ENCODE results near the gene NEDD8.
A peak's percentile ranks its signal among the peaks of the same experiment; 100 is the strongest.

The NEDD8 gene

GRCh38 chr14:24262821-24263733 lies 30.9 kb upstream of the NEDD8 start, which contains the start of gene TGM1:
Gene TGM1, minus strand, starts transcription at chr14:24263177. Its CDS starts 825 bp downstream, at chr14:24262352.
- Histone ChIP-seq H3K23ac (ENCODE audit: low read depth, low read length, poor library complexity) (no peak within 1 kb of the TSS), H3K4me2 (ENCODE audit: insufficient read depth, low read length, poor library complexity, severe bottlenecking) (no peak within 1 kb of the TSS), H2BK5ac (ENCODE audit: low read length) (peak within 1 kb of the TSS; percentile 27), H2BK12ac (ENCODE audit: low read length) (no peak within 1 kb of the TSS), H2AK5ac (ENCODE audit: low read depth, low read length) (no peak within 1 kb of the TSS), H3K36me3 (replicated peaks in 1 of 2; ENCODE audit: control insufficient read depth in 2 of 2, insufficient read depth in 2 of 2, low read length in 2 of 2) (peaks cover 7 to 13% of the 10 kb centered on the region in 2 donors), H3K4me3 (ENCODE audit: low read length in 2 of 2) (no peak within 1 kb of the TSS), H3K4ac (ENCODE audit: low read length) (peak within 1 kb of the TSS; percentile 14), H4K8ac (ENCODE audit: low read depth, low read length) (no peak within 1 kb of the TSS), H3K27me3 (ENCODE audit: control insufficient read depth in 3 of 3, insufficient read depth in 3 of 3, low read depth in 1 of 3, low read length in 3 of 3) (no peaks in the 10 kb centered on the region), H3K79me1 (ENCODE audit: low read depth, low read length) (no peaks in the 10 kb centered on the region), H3K9me3 (replicated peaks in 1 of 2; ENCODE audit: control insufficient read depth in 2 of 2, insufficient read depth in 1 of 2, low read depth in 1 of 2, low read length in 2 of 2) (no peaks in the 10 kb centered on the region), H2AFZ (ENCODE audit: low read length) (no peak within 1 kb of the TSS), H4K91ac (ENCODE audit: low read depth, low read length, poor library complexity) (no peak within 1 kb of the TSS), H3K27ac (replicated peaks; ENCODE audit: low read length) (no peak within 1 kb of the TSS), H2BK15ac (ENCODE audit: low read length) (no peak within 1 kb of the TSS), H3K18ac (ENCODE audit: low read length) (no peak within 1 kb of the TSS), H3K9ac (ENCODE audit: low read depth, low read length, poor library complexity) (peak within 1 kb of the TSS; percentile 30), H2BK120ac (ENCODE audit: low read depth, low read length) (no peak within 1 kb of the TSS), H3K14ac (ENCODE audit: low read length) (no peak within 1 kb of the TSS), H3K4me1 (ENCODE audit: control insufficient read depth in 2 of 2, insufficient read depth in 1 of 2, low read depth in 1 of 2, low read length in 2 of 2) (no peaks in the 10 kb centered on the region)
- no CpG with 5 or more reads among the region's 14 CpGs for WGBS, 2 donors (ENCODE audit: extremely low coverage in 2 of 2, insufficient read length in 2 of 2, insufficient replicate concordance in 1 of 2)
- DNase-seq (ENCODE audit: low spot score) = no peak

DNA sequence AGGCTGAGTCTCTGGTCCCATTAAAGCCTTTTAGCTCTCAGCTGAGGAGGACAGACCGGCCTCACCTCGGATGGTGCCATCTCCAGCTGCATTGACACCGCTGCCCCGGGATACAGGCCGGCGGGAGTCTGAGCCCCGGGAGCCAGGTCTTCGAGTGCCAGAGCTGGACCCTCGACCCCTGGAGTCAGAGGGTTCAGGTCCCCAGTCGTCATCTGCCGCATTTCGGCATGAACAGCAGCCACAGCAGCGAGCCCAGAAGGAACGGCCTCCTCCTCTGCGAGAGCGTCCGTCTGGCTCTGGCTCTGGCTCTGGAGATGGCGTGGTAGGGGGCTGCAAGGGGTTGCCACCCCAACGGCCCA lies 29.8 kb upstream of the NEDD8 start:
- Histone ChIP-seq H2BK15ac (ENCODE audit: low read length) (no peak overlapping the region), H3K27me3 (ENCODE audit: control insufficient read depth in 3 of 3, insufficient read depth in 3 of 3, low read depth in 1 of 3, low read length in 3 of 3) (no peaks in the 10 kb centered on the region), H2BK5ac (ENCODE audit: low read length) (no peak overlapping the region), H3K4me2 (ENCODE audit: insufficient read depth, low read length, poor library complexity, severe bottlenecking) (no peak overlapping the region), H3K27ac (replicated peaks; ENCODE audit: low read length) (no peak overlapping the region), H3K9me3 (replicated peaks in 1 of 2; ENCODE audit: control insufficient read depth in 2 of 2, insufficient read depth in 1 of 2, low read depth in 1 of 2, low read length in 2 of 2) (no peaks in the 10 kb centered on the region), H3K14ac (ENCODE audit: low read length) (no peak overlapping the region), H2BK120ac (ENCODE audit: low read depth, low read length) (no peak overlapping the region), H3K4ac (ENCODE audit: low read length) (no peak overlapping the region), H3K9ac (ENCODE audit: low read depth, low read length, poor library complexity) (peak overlapping the region; percentile 9), H2AFZ (ENCODE audit: low read length) (no peak overlapping the region), H3K79me1 (ENCODE audit: low read depth, low read length) (no peaks in the 10 kb centered on the region), H3K23ac (ENCODE audit: low read depth, low read length, poor library complexity) (no peak overlapping the region), H3K18ac (ENCODE audit: low read length) (no peak overlapping the region), H3K36me3 (replicated peaks in 1 of 2; ENCODE audit: control insufficient read depth in 2 of 2, insufficient read depth in 2 of 2, low read length in 2 of 2) (peaks cover 5 to 7% of the 10 kb centered on the region in 2 donors), H4K91ac (ENCODE audit: low read depth, low read length, poor library complexity) (no peak overlapping the region), H2BK12ac (ENCODE audit: low read length) (no peak overlapping the region), H3K4me1 (ENCODE audit: control insufficient read depth in 2 of 2, insufficient read depth in 1 of 2, low read depth in 1 of 2, low read length in 2 of 2) (no peaks in the 10 kb centered on the region), H4K8ac (ENCODE audit: low read depth, low read length) (no peak overlapping the region), H2AK5ac (ENCODE audit: low read depth, low read length) (no peak overlapping the region), H3K4me3 (ENCODE audit: low read length in 2 of 2) (no peak overlapping the region)
- WGBS, 2 donors (ENCODE audit: extremely low coverage in 2 of 2, insufficient read length in 2 of 2, insufficient replicate concordance in 1 of 2) = no CpG with 5 or more reads among the region's 19 CpGs
- DNase-seq (ENCODE audit: low spot score) = no peak

- Histone ChIP-seq H2AK5ac (ENCODE audit: low read depth, low read length) (no peak overlapping the region), H3K79me1 (ENCODE audit: low read depth, low read length) (no peaks in the 10 kb centered on the region), H3K4me3 (ENCODE audit: low read length in 2 of 2) (no peak overlapping the region), H3K4ac (ENCODE audit: low read length) (no peak overlapping the region), H3K9ac (ENCODE audit: low read depth, low read length, poor library complexity) (peak overlapping the region; percentile 38), H3K27ac (replicated peaks; ENCODE audit: low read length) (no peak overlapping the region), H3K4me1 (ENCODE audit: control insufficient read depth in 2 of 2, insufficient read depth in 1 of 2, low read depth in 1 of 2, low read length in 2 of 2) (no peaks in the 10 kb centered on the region), H2BK15ac (ENCODE audit: low read length) (no peak overlapping the region), H3K27me3 (ENCODE audit: control insufficient read depth in 3 of 3, insufficient read depth in 3 of 3, low read depth in 1 of 3, low read length in 3 of 3) (no peaks in the 10 kb centered on the region), H4K91ac (ENCODE audit: low read depth, low read length, poor library complexity) (no peak overlapping the region), H2AFZ (ENCODE audit: low read length) (no peak overlapping the region), H2BK5ac (ENCODE audit: low read length) (no peak overlapping the region), H3K14ac (ENCODE audit: low read length) (no peak overlapping the region), H2BK120ac (ENCODE audit: low read depth, low read length) (no peak overlapping the region), H3K18ac (ENCODE audit: low read length) (no peak overlapping the region), H3K36me3 (replicated peaks in 1 of 2; ENCODE audit: control insufficient read depth in 2 of 2, insufficient read depth in 2 of 2, low read length in 2 of 2) (peaks cover 2 to 4% of the 10 kb centered on the region in 2 donors), H3K9me3 (replicated peaks in 1 of 2; ENCODE audit: control insufficient read depth in 2 of 2, insufficient read depth in 1 of 2, low read depth in 1 of 2, low read length in 2 of 2) (no peaks in the 10 kb centered on the region), H2BK12ac (ENCODE audit: low read length) (no peak overlapping the region), H3K23ac (ENCODE audit: low read depth, low read length, poor library complexity) (no peak overlapping the region), H3K4me2 (ENCODE audit: insufficient read depth, low read length, poor library complexity, severe bottlenecking) (no peak overlapping the region), H4K8ac (ENCODE audit: low read depth, low read length) (no peak overlapping the region)
- DNase-seq (ENCODE audit: low spot score) = no peak
- no CpG with 5 or more reads among the region's 20 CpGs for WGBS, 2 donors (ENCODE audit: extremely low coverage in 2 of 2, insufficient read length in 2 of 2, insufficient replicate concordance in 1 of 2)
These were observed 29.2 kb upstream of the NEDD8 start for GRCh38 chr14:24261256-24261968.

- no peak overlapping the region for H4K8ac ChIP-seq (ENCODE audit: low read depth, low read length)
- no peak overlapping the region for H2BK120ac ChIP-seq (ENCODE audit: low read depth, low read length)
- no peak overlapping the region for H3K23ac ChIP-seq (ENCODE audit: low read depth, low read length, poor library complexity)
- no peak overlapping the region for H2AFZ ChIP-seq (ENCODE audit: low read length)
- no peaks in the 10 kb centered on the region for H3K27me3 ChIP-seq (ENCODE audit: control insufficient read depth in 3 of 3, insufficient read depth in 3 of 3, low read depth in 1 of 3, low read length in 3 of 3)
- no peaks in the 10 kb centered on the region for H3K9me3 ChIP-seq (replicated peaks in 1 of 2; ENCODE audit: control insufficient read depth in 2 of 2, insufficient read depth in 1 of 2, low read depth in 1 of 2, low read length in 2 of 2)
- H2BK5ac ChIP-seq (ENCODE audit: low read length) = no peak overlapping the region
- H3K4me2 ChIP-seq (ENCODE audit: insufficient read depth, low read length, poor library complexity, severe bottlenecking) = no peak overlapping the region
- H3K27ac ChIP-seq (replicated peaks; ENCODE audit: low read length) = no peak overlapping the region
- no peak overlapping the region for H3K18ac ChIP-seq (ENCODE audit: low read length)
- DNase-seq (ENCODE audit: low spot score) = no peak
- no peak overlapping the region for H3K4ac ChIP-seq (ENCODE audit: low read length)
- H3K4me3 ChIP-seq (ENCODE audit: low read length in 2 of 2) = peak overlapping the region in 1 of 2 donors; percentile 16
- H3K14ac ChIP-seq (ENCODE audit: low read length) = no peak overlapping the region
- H2BK15ac ChIP-seq (ENCODE audit: low read length) = no peak overlapping the region
- H3K4me1 ChIP-seq (ENCODE audit: control insufficient read depth in 2 of 2, insufficient read depth in 1 of 2, low read depth in 1 of 2, low read length in 2 of 2) = no peaks in the 10 kb centered on the region
- H3K79me1 ChIP-seq (ENCODE audit: low read depth, low read length) = no peaks in the 10 kb centered on the region
- H2BK12ac ChIP-seq (ENCODE audit: low read length) = no peak overlapping the region
- H3K36me3 ChIP-seq (replicated peaks in 1 of 2; ENCODE audit: control insufficient read depth in 2 of 2, insufficient read depth in 2 of 2, low read length in 2 of 2) = no peaks in the 10 kb centered on the region
- WGBS, 2 donors (ENCODE audit: extremely low coverage in 2 of 2, insufficient read length in 2 of 2, insufficient replicate concordance in 1 of 2) = no CpG with 5 or more reads among the region's 4 CpGs
- H3K9ac ChIP-seq (ENCODE audit: low read depth, low read length, poor library complexity) = peak overlapping the region; percentile 9
- no peak overlapping the region for H4K91ac ChIP-seq (ENCODE audit: low read depth, low read length, poor library complexity)
- H2AK5ac ChIP-seq (ENCODE audit: low read depth, low read length) = no peak overlapping the region
These were observed 28.6 kb upstream of the NEDD8 start for GRCh38 chr14:24260780-24261157.
